Activated CD4-positive, alpha-beta T cell treated with anti-CD3 and anti-CD28 coated beads, Interleukin-2, amount 10 ng/mL, durations not matched to agents 7 days and 5 days (primary cell): ENCODE measurements around the gene KCNJ14. TPM values are rescaled to one million over a fixed set of nuclear protein-coding genes. Genes with fewer than 3 reads are reported as not detected.

Source experiments
- CTCF ChIA-PET: fragments of 350-600 bp; sonication (Branson Sonifier 250); formaldehyde crosslinking; loops from one replicate; lab custom pipeline; 2021; ENCODE audit warnings: antibody characterized with exemption; lab: Charles Lee
- POLR2A ChIA-PET: fragments of 350-600 bp; sonication (Branson Sonifier 250); formaldehyde crosslinking; loops from one replicate; lab custom pipeline; 2021; ENCODE audit warnings: antibody characterized with exemption; lab: Charles Lee
- DNase-seq: peaks from one replicate; pipeline ENCODE4 v3.0.0-alpha.2; 2020
- H3K27ac Mint-ChIP-seq: one replicate; pipeline ENCODE4 v1.8.0; 2021; ENCODE audit warnings: mild to moderate bottlenecking, moderate library complexity, mixed read lengths
- H3K27me3 Mint-ChIP-seq: one replicate; pipeline ENCODE4 v1.8.0; 2021; ENCODE audit warnings: mixed read lengths
- H3K36me3 Mint-ChIP-seq: one replicate; pipeline ENCODE4 v1.8.0; 2021; ENCODE audit warnings: low read depth, mixed read lengths
- H3K4me1 Mint-ChIP-seq: one replicate; pipeline ENCODE4 v1.8.0; 2021; ENCODE audit warnings: mixed read lengths
- H3K4me3 Mint-ChIP-seq: one replicate; pipeline ENCODE4 v1.8.0; 2021; ENCODE audit warnings: mild to moderate bottlenecking, moderate library complexity, mixed read lengths
- H3K9me3 Mint-ChIP-seq: one replicate; pipeline ENCODE4 v1.8.0; 2021; ENCODE audit warnings: mixed read lengths
- total RNA-seq, 2 experiments: library from RNA; stranded (reverse); gene quantifications; one replicate each; pipeline ENCODE4 v1.2.3, GENCODE V29; 2021

Gene KCNJ14
- total RNA-seq, 2 experiments from 2014 or later = 0.87 to 1.0 TPM

GRCh38 chr19:48509467-48510194 lies 54.3 kb downstream of the KCNJ14 start:
- no peak overlapping the region for H3K4me3 Mint-ChIP-seq
- H3K9me3 Mint-ChIP-seq = no peaks in the 10 kb centered on the region
- no peaks in the 10 kb centered on the region for H3K27me3 Mint-ChIP-seq
- POLR2A ChIA-PET = no interaction called here
- H3K4me1 Mint-ChIP-seq = peaks cover 23% of the 10 kb centered on the region
- CTCF ChIA-PET = interaction anchor here (1.3 to 4.0 kb wide), 4 partner anchors 19 to 80 kb away, joined by 3 to 23 read pairs (median 18); no protein-coding TSS in a partner anchor
- no peak for DNase-seq
- H3K27ac Mint-ChIP-seq = peak overlapping the region; percentile 14
- H3K36me3 Mint-ChIP-seq = no peaks in the 10 kb centered on the region

GRCh38 chr19:48510421-48511268 lies 55.3 kb downstream of the KCNJ14 start:
- Mint-ChIP-seq H3K9me3 (no peaks in the 10 kb centered on the region), H3K27me3 (no peaks in the 10 kb centered on the region), H3K4me1 (peaks cover 23% of the 10 kb centered on the region), H3K36me3 (no peaks in the 10 kb centered on the region), H3K27ac (peak overlapping the region; percentile 66), H3K4me3 (peak overlapping the region; percentile 73)
- peak; percentile 83 for DNase-seq
- ChIA-PET POLR2A (no interaction called here), CTCF (interaction anchor here (0.7 to 2.8 kb wide), 3 partner anchors 9 to 73 kb away, joined by 3 to 17 read pairs (median 3); no protein-coding TSS in a partner anchor)

- Mint-ChIP-seq H3K27me3 (no peaks in the 10 kb centered on the region), H3K4me3 (peak overlapping the region; percentile 73), H3K9me3 (no peaks in the 10 kb centered on the region), H3K36me3 (no peaks in the 10 kb centered on the region), H3K4me1 (peaks cover 23% of the 10 kb centered on the region), H3K27ac (no peak overlapping the region)
- DNase-seq = no peak
- ChIA-PET POLR2A (no interaction called here), CTCF (interaction anchor here (0.7 to 1.3 kb wide), 2 partner anchors 9 to 23 kb away, joined by 3 read pairs; no protein-coding TSS in a partner anchor)
These were observed 56.0 kb downstream of the KCNJ14 start for GRCh38 chr19:48511321-48511731.

- peak within 1 kb of the TSS; percentile 66 for H3K27ac Mint-ChIP-seq
- DNase-seq = peak; percentile 84
- CTCF ChIA-PET = no interaction called here
- H3K4me3 Mint-ChIP-seq = peak within 1 kb of the TSS; percentile 73
- no peaks in the 10 kb centered on the region for H3K36me3 Mint-ChIP-seq
- H3K4me1 Mint-ChIP-seq = peaks cover 23% of the 10 kb centered on the region
- POLR2A ChIA-PET = no interaction called here
- H3K27me3 Mint-ChIP-seq = no peaks in the 10 kb centered on the region
- no peaks in the 10 kb centered on the region for H3K9me3 Mint-ChIP-seq
These were observed 56.6 kb downstream of the KCNJ14 start, which contains the start of gene LMTK3 for GRCh38 chr19:48511800-48512503. TSS of gene LMTK3 (minus strand) at chr19:48511835. CDS start at chr19:48511576, 259 bp downstream.

- DNase-seq = no peak
- no peak overlapping the region for H3K27ac Mint-ChIP-seq
- no peak overlapping the region for H3K4me3 Mint-ChIP-seq
- CTCF ChIA-PET = interaction anchor here (0.6 kb wide), 1 partner anchor 1290 kb away, joined by 3 read pairs; no protein-coding TSS in a partner anchor
- no peaks in the 10 kb centered on the region for H3K27me3 Mint-ChIP-seq
- H3K36me3 Mint-ChIP-seq = no peaks in the 10 kb centered on the region
- peaks cover 23% of the 10 kb centered on the region for H3K4me1 Mint-ChIP-seq
- H3K9me3 Mint-ChIP-seq = no peaks in the 10 kb centered on the region
- POLR2A ChIA-PET = no interaction called here
These were observed 57.3 kb downstream of the KCNJ14 start for GRCh38 chr19:48512504-48513288.

- no peaks in the 10 kb centered on the region for H3K36me3 Mint-ChIP-seq
- H3K27me3 Mint-ChIP-seq = no peaks in the 10 kb centered on the region
- H3K9me3 Mint-ChIP-seq = no peaks in the 10 kb centered on the region
- CTCF ChIA-PET = interaction anchor here (1.5 kb wide), 1 partner anchor 71 kb away, joined by 6 read pairs; no protein-coding TSS in a partner anchor
- peak; percentile 84 for DNase-seq
- POLR2A ChIA-PET = interaction anchor here (1.2 kb wide), 1 partner anchor 105 kb away, joined by 3 read pairs; the partner anchor contains the start of genes RPL18 and SPHK2
- no peak overlapping the region for H3K4me3 Mint-ChIP-seq
- no peak overlapping the region for H3K27ac Mint-ChIP-seq
- H3K4me1 Mint-ChIP-seq = peaks cover 23% of the 10 kb centered on the region
These were observed 58.1 kb downstream of the KCNJ14 start for GRCh38 chr19:48513289-48514122.

GRCh38 chr19:48514123-48514458 lies 58.7 kb downstream of the KCNJ14 start:
- no peak overlapping the region for H3K27ac Mint-ChIP-seq
- POLR2A ChIA-PET = interaction anchor here (1.2 kb wide), 1 partner anchor 105 kb away, joined by 3 read pairs; the partner anchor contains the start of genes RPL18 and SPHK2
- no peaks in the 10 kb centered on the region for H3K27me3 Mint-ChIP-seq
- H3K9me3 Mint-ChIP-seq = no peaks in the 10 kb centered on the region
- no peak overlapping the region for H3K4me3 Mint-ChIP-seq
- no peak for DNase-seq
- peaks cover 23% of the 10 kb centered on the region for H3K4me1 Mint-ChIP-seq
- CTCF ChIA-PET = interaction anchor here (1.5 kb wide), 1 partner anchor 71 kb away, joined by 6 read pairs; no protein-coding TSS in a partner anchor
- no peaks in the 10 kb centered on the region for H3K36me3 Mint-ChIP-seq

- peaks cover 8% of the 10 kb centered on the region for H3K4me1 Mint-ChIP-seq
- H3K9me3 Mint-ChIP-seq = no peaks in the 10 kb centered on the region
- no peak for DNase-seq
- ChIA-PET POLR2A (no interaction called here), CTCF (interaction anchor here (1.5 kb wide), 1 partner anchor 11 kb away, joined by 6 read pairs; no protein-coding TSS in a partner anchor)
- no peak overlapping the region for H3K4me3 Mint-ChIP-seq
- H3K27ac Mint-ChIP-seq = peak overlapping the region; percentile 6
- no peaks in the 10 kb centered on the region for H3K36me3 Mint-ChIP-seq
- no peaks in the 10 kb centered on the region for H3K27me3 Mint-ChIP-seq
These were observed 61.2 kb downstream of the KCNJ14 start for GRCh38 chr19:48516536-48516935.

Other genes starting within 250 kb of the KCNJ14 start
- gene CARD8, start 199.7 kb upstream of the KCNJ14 start, total RNA-seq = 100 to 1,000 TPM; 174 to 189 TPM
- not detected for gene ZNF114, start 185.5 kb upstream of the KCNJ14 start, total RNA-seq
- gene EMP3, start 130.0 kb upstream of the KCNJ14 start, total RNA-seq = 100 to 1,000 TPM; 444 to 544 TPM
- 10 to 100 TPM; 19.0 to 21.7 TPM for gene TMEM143, start 91.6 kb upstream of the KCNJ14 start, total RNA-seq
- gene SYNGR4, start 91.2 kb upstream of the KCNJ14 start, total RNA-seq = not detected
- 10 to 100 TPM; 69.6 to 81.6 TPM for gene KDELR1, start 64.0 kb upstream of the KCNJ14 start, total RNA-seq
- under 1 TPM; 0.04 to 0.20 TPM for gene GRIN2D, start 61.9 kb upstream of the KCNJ14 start, total RNA-seq
- 10 to 100 TPM; 31.0 to 35.2 TPM for gene GRWD1, start 9.6 kb upstream of the KCNJ14 start, total RNA-seq
- 10 to 100 TPM; 43.2 to 50.7 TPM for gene CYTH2, start 13.8 kb downstream of the KCNJ14 start, total RNA-seq
- gene LMTK3, start 56.3 kb downstream of the KCNJ14 start, total RNA-seq = 1 to 10 TPM; 3.7 to 5.1 TPM
- under 1 TPM; 0.21 to 0.30 TPM for gene SULT2B1, start 96.6 kb downstream of the KCNJ14 start, total RNA-seq
- not detected for gene SPACA4, start 151.2 kb downstream of the KCNJ14 start, total RNA-seq
- gene FAM83E, start 159.5 kb downstream of the KCNJ14 start, total RNA-seq = 1 to 10 TPM; 2.5 TPM
- gene RPL18, start 163.6 kb downstream of the KCNJ14 start, total RNA-seq = 1,000 to 10,000 TPM; 1,477 to 1,601 TPM
- gene SPHK2, start 163.9 kb downstream of the KCNJ14 start, total RNA-seq = 10 to 100 TPM; 28.2 to 33.6 TPM
- gene DBP, start 181.8 kb downstream of the KCNJ14 start, total RNA-seq = 10 to 100 TPM; 24.1 to 25.8 TPM
- 10 to 100 TPM; 10.1 to 10.8 TPM for gene CA11, start 190.6 kb downstream of the KCNJ14 start, total RNA-seq
- 1 to 10 TPM; 1.0 to 1.4 TPM for gene NTN5, start 217.4 kb downstream of the KCNJ14 start, total RNA-seq
- not detected for gene FUT2, start 240.4 kb downstream of the KCNJ14 start, total RNA-seq